Measurements from ENCODE around the gene FRG1. TPM values are rescaled to one million over a fixed set of nuclear protein-coding genes. Genes with fewer than 3 reads are reported as not detected.
"Not testable (repeated sequence)": the region's sequence is repeated elsewhere in the genome, so short reads cannot be mapped to it uniquely, and the experiment has no call there.

Gene FRG1
- total RNA-seq, 4 donors from 2014 or later: 18.5 to 26.8 (median 20.5) TPM

- H3K4me3 ChIP-seq: no peak overlapping the region
- TF ChIP-seq POLR2A (IDR thresholded peaks at IDR 0.05) (no peak), CTCF (IDR thresholded peaks at IDR 0.05) (no peak)
- no peaks in the 10 kb centered on the region for H3K27me3 ChIP-seq
- H3K27ac ChIP-seq: no peak overlapping the region
- no peaks in the 10 kb centered on the region for H3K9me3 ChIP-seq
- DNase-seq: no peak
- no peaks in the 10 kb centered on the region for H3K36me3 ChIP-seq
- no peaks in the 10 kb centered on the region for H3K4me1 ChIP-seq
These were observed 48.3 kb downstream of the FRG1 start for GRCh38 chr4:189988877-189989431.

DNA sequence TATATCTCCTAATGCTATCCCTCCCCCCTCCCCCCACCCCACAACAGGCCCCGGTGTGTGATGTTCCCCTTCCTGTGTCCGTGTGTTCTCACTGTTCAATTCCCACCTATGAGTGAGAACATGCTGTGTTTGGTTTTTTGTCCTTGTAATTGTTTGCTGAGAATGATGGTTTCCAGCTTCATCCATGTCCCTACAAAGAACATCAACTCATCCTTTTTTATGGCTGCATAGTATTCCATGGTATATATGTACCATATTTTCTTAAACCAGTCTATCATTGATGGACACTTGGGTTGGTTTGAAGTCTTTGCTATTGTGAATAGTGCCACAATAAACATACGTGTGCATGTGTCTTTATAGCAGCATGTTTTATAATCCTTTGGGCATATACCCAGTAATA lies 49.3 kb downstream of the FRG1 start:
- H3K9me3 ChIP-seq, H3K27ac ChIP-seq, H3K4me3 ChIP-seq, H3K27me3 ChIP-seq, H3K4me1 ChIP-seq, H3K36me3 ChIP-seq, DNase-seq: not testable (repeated sequence)

Small RNA genes within 50 kb of the gene (small RNA-seq; reads per million reads assigned to genes)
- 0 reads per million in 2 donors for gene MLLT10P2

Other genes with a start within 250 kb of the FRG1 start
- not detected for gene FRG2, start 86.4 kb downstream of the FRG1 start, total RNA-seq
- not detected for gene DBET, start 123.6 kb downstream of the FRG1 start, total RNA-seq
- gene DUX4, start 232.9 kb downstream of the FRG1 start, total RNA-seq: not detected

Data from Peyer's patch (tissue), 4 donors.